ENCODE data around the gene CALML4.
"Not testable (repeated sequence)": the region's sequence is repeated elsewhere in the genome, so short reads cannot be mapped to it uniquely, and the experiment has no call there.

CALML4 gene

DNA sequence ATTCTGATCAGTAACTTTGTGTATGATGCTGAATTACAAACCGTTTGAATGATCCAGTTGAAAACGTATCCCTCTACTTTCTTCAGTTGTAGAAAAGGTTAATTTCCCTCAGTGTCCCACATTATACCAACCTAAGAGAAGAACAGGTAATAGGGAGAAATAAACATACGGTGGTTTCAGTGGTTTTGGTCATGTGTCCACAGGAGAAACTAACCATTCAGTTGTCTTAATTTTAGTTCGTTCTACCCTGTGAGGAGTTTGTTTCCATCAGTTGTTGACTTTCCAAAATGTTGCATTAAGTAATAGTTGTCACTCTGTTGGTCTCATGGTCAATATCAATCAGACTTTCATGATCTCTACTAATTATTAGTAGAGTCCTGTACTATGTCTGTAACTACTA, 15.1 kb downstream of the CALML4 start:
- DNase-seq (ENCODE audit: low read depth in 2 of 2): no peak

DNA sequence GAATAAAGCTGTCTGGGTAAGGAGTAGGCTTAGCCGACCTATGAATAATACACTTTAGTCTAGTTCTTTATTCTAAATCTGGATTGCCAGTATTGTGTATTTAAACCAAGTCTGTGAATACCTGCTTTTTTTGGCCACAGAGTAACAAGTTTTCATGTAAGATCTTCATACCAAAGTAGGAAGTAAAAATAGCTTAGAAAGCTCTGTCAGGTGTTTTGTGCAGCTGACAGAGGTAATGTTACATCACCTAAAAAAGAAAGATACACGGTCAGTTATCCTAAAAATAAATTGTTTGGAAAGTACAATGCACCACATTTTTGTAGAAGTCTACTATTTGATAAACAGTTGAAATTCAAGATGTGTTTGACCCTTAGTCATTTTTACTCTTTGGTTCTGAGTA, 16.5 kb downstream of the CALML4 start:
- DNase-seq (ENCODE audit: low read depth in 2 of 2): no peak

DNA sequence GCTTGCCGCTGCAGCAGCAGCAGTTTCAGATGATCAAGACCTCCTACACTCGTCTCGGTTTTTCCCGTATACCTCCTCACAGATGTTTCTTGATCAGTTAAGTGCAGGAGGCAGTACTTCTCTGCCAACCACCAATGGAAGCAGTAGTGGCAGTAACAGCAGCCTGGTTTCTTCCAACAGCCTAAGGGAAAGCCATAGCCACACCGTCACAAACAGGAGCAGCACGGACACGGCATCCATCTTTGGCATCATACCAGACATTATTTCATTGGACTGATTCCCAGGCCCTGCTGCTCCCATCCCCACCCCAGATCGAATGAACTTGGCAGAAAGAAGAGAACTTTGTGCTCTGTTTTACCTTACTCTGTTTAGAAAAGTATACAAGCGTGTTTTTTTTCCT, 17.6 kb downstream of the CALML4 start:
- DNase-seq (ENCODE audit: low read depth in 2 of 2): no peak

DNA sequence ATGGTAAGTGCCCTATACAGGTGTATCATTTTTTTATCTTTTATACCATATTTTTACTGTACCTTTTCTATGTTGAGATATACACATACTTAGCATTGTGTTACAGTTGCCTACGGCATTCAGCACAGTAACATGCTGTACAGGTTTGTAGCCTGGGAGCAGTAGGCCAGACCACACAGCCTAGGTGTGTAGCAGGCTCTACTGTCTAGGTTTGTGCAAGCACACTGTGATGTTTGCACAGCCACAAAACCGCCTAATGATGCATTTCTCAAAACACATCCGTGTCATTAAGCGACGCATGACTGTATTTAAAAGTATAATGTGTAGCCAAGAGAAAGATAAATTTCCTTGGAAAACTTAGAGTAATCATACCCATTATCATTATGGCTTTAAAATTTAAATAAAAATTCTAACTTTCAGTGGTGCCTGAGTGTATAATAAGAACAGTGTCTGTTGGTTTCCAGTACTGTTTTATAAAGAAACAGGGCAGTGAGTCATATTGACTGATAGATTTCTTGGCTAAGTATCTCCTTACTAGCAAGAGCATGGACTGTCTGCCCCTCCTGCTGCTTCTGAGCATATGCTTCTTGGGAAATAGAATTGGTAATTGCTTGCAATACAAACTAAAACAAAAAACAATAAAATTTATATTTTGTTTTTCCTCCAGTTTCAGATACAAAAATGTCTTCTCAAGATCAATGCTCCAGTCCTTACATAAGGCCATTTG, 18.3 kb downstream of the CALML4 start:
- no peak for DNase-seq (ENCODE audit: low read depth in 2 of 2)

DNA sequence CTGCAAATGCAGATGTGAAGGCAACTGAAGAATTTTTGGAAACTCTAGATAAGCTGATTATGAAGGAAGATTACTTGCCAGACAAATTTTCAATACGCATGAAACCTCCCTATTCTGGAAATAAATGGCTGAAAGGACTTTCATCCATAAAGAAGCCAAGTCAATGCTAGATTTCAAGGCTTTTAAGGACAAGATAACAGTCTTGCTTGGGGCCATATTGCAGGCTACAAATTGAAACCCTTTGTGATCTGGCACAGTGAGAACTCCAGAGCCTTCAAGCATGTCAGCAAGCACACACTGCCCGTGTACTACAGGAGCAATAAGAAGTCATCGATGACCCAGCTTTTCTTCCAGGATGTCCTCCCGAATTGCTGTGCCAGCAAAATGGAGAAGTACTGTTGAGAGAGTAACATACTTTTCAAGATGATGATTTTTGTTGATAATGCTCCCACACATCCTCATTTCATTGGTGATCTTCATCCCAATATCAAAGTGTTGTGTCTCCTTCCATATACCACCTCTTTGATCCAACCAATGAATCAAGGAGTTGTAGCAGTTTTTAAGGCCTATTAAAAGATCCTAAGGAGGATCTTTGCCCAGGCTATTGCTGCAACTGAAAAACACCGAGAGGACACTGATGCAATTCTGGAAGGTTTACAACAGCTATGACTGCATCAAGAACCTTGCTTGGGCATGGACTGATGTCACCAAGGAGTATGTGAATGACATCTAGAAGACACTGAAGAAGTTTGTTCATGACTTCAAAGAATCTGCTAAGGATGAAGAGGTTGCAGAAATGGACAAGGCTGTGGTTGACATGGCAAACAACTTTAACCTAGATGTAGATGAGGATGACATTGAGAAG, 20.3 kb downstream of the CALML4 start:
- DNase-seq (ENCODE audit: low read depth in 2 of 2): no peak

DNA sequence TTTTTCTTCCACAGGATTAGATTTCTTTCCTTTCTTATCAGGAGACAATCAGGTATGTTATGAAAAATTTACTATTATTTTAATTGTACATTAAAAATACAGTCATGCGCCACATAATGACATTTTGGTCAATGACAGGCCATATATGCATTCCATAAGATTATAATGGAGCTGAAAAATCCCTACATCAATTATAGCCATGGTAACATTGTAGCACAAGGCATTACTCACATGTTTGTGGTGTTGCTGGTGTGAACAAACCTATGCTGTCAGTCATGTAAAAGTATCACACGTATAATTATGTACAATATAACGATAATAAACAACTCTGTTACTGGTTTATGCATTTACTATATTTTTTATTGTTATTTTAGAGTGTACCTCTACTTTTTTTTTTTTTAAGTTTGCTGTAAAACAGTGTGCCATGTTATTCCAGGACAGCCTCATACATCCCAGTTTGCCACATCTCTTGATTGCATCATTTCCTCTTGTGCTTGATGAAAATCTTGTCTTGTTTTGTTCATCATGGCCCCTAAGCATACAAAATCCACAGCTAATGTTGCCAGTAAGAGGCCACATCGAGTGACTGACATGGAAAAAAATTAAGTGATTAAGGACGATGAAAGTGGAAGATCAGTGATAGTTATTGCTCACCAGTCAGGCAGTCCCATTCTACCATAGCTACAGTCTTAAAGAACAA, 21.4 kb downstream of the CALML4 start:
- no peak for DNase-seq (ENCODE audit: low read depth in 2 of 2)

DNA sequence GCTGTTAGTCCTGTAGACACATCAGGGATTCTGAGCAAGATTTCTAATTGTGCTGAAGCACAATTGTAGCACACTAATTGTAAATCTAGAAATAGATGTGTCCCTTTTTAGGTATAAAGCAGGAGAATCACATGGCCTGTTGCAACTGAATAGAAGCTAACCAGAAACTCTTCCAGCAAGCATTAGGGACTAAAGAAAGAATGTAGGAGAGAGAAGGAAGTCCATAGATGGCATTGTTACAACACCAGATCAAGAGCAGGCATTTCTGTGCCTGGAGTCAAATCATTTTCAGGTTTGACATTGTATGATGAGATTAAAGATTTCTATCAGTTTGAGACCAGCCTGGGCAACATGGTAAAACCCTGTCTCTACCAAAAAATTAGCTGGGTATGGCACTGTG, 27.4 kb downstream of the CALML4 start:
- DNase-seq (ENCODE audit: low read depth in 2 of 2): no peak

DNA sequence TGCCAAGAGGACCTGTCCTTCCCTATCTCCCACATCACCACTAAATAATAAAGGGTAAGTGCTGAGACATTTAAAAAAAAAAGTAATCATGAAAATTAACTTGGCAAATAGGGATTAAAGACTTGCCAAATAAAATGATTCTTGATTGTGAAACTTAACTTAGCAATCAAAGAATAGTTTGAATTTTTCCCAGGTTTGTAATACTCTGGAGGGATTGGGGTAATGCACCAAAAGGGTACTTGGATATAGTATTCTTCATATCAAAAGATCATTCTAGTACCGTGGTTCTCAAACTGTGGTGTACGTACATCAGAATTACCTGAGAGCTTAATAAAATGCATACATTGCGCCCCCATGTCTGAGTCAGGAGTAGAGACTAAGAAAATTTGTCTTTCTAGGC, 28.5 kb downstream of the CALML4 start:
- no peak for DNase-seq (ENCODE audit: low read depth in 2 of 2)

DNA sequence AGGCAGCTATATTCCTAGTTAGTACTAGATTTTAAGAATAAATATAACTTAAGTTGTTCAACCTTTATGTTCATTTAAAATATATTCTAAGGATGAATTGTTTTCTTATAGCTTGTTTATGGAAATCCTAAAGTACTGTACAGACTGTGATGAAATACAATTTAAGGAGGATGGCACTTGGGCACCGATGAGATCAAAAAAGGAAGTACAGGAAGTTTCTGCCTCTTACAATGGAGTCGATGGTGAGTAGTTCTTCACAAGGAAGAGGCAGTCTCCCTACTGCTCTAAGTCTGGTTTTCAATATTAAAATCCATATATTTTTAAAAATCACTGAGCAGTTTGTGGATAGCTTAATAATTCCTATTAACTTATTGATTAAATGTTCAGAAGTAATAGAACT, 29.6 kb downstream of the CALML4 start:
- DNase-seq (ENCODE audit: low read depth in 2 of 2): no peak

DNA sequence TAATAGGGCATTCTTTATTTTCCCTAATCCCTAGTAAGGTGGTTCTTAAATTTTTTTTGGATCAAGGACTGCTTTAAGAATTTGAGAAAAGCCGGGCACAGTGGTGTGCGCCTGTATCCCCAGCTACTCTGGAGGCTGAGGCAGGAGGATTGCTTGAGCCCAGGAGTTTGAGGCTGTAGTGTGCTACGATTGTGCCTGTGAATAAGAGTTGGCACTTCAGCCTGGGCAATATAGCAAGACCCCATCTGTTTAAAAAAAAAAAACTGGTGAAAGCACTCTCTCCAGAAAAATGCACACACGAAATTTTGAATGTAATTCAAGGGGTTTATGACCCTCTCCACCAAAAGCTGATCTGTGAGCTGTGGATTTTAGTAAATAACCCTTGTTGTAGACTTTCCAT, 32.0 kb downstream of the CALML4 start:
- DNase-seq (ENCODE audit: low read depth in 2 of 2): no peak

DNA sequence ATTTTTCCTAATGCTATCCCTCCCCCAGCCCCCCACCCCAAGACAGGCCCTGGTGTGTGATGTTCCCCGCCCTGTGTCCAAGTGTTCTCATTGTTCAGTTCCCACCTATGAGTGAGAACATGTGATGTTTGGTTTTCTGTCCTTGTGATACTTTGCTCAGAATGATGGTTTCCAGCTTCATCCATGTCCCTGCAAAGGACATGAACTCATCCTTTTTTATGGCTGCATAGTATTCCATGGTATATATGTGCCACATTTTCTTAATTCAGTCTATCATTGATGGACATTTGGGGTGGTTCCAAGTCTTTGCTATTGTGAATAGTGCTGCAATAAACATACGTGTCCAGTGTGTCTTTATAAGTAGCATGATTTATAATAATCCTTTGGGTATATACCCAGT, 33.1 kb downstream of the CALML4 start:
- DNase-seq (ENCODE audit: low read depth in 2 of 2): not testable (repeated sequence)

DNA sequence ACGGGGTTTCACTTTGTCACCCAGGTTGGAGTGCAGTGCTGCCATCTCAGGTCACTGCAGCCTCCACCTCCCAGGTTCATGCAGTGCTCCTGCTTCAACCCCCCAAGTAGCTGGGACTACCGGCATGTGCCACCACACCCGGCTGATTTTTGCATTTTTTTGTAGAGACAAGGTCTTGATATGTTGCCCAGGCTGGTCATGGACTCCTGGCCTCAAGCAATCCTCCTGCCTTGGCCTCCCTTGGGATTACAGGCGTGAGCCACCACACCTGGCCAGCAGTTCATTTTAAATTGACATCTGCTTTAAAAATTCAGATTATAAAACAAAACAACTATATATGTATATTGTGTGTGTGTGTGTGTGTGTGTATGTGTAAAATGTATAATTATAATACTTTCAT, 38.3 kb downstream of the CALML4 start:
- no peak for DNase-seq (ENCODE audit: low read depth in 2 of 2)

DNA sequence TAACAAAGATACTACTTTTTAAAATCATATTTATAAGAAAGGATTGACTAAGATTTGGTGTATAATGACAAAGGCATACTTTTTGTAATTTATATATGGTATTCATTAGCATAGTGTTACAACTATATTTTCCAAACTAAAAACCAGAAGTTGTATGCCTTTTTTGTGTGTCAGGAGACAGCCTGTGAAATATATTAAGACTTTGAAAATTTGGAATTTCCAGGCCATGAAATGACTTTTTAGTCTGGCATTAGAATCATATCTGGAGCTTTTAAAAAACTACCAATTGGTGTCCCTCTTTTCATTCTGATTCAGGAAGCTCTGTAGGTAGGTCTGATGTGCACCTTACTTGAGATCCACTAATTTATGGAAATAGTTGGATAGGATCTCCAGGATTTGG, 41.9 kb downstream of the CALML4 start:
- DNase-seq (ENCODE audit: low read depth in 2 of 2): no peak

DNA sequence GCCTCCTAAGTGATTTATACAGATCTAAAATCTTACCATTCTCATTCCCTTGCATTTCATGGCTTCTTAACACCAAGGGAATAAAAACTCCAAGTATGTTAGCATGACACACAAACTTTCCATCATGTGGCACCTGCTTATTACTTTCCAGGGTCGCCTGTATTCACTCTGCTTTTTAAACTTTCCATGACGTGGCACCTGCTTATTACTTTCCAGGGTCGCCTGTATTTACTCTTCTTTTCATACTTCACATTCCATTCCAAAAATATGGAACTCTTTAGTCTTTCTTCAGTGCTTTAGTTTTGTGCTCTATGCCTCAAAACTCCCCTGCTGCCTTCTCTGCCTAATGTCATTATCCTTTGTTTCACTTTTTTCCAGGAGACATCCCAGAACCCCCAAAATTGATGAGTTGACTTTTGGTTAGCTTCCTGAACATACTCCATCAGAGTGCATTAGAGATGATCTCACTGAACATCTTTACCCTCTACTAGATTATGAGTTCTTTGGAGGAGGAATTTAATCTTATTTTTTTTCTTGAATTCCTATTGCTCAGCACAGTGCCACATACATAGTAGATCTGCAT, 47.0 kb downstream of the CALML4 start:
- DNase-seq (ENCODE audit: low read depth in 2 of 2): no peak

DNA sequence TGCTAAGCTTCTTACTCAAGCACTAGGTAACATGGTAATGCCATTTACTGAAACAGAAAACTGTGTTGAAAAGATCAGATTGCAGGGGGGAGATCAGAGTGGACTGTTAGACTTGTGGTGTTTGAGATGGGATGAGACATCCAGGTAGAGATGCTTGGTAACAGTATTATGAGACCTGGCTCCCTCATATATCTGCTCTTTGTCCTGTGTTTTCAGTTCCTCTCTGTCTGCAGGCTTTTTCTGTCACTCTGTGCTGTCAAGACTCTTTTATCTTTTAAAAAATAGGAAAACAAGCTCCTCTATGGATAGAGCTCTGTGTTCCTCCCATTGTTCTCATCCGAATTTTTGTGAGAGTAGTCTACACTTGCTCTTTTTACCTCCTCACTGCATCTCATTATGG, 48.1 kb downstream of the CALML4 start:
- no peak for DNase-seq (ENCODE audit: low read depth in 2 of 2)

DNA sequence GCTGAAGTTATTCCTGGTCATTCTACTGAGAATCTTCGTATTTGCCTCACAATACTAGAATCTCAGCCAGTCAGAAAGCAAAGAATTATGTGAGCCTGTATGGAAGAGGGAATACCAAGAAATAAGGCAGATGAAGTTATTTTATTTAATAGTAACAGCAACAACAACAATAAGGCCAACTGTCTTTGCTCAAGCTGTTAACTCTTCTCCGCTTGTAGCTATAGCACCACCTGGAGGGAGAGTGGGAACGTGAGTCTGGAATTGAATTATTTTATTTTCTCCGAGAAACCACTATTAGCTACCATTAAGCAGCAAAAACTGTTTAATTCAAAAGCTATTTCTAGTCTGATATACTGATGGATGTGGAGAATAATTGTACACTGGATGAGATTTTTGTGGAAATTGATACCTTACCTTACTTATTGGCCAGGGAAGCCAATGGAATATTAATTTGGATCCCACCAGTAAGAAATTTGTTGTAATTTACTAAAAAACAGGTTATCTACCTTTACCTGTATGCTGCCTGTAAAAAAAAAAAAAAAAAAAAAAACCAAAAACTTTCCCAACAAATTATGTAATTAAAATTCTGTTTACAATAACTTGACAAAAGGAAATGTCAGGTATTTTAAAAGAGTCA, 50.1 kb downstream of the CALML4 start:
- no peak for DNase-seq (ENCODE audit: low read depth in 2 of 2)

DNA sequence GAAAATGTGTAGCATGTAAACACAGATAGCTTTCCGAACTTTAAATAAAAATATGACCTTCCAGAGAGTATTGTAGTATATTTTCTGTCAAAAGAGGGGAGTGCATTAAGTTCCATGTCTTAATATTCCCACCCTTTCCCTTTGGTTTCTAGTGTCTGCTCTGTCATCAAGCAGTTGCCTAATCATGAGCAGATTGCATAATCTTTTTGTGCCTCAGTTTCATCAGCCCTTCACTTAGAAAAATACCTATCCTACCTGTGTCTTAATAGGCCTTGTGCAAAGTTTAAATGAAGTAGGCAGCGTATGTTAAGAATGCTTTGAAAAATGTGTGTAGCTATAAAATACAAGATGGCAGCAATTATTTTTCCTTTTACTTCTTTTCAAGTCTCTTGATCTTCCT, 52.8 kb downstream of the CALML4 start:
- no peak for DNase-seq (ENCODE audit: low read depth in 2 of 2)

DNA sequence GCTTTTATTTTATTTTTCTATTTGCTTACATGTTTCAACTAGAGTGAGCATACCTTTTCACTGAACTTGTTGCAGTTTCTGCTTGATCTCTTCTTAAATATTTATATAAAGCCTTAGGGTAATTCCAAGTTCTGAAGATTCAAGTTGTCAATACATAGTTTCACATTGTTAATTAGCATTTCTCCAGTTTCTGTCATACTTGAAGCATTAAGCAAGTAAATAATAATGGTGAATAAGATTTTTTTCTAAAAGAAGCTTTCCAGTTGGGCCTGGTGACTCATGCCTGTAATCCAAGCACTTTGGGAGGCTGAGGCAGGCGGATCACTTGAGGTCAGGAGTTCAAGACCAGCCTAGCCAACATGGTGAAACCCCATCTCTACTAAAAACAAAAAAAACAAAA, 53.9 kb downstream of the CALML4 start:
- no peak for DNase-seq (ENCODE audit: low read depth in 2 of 2)

DNA sequence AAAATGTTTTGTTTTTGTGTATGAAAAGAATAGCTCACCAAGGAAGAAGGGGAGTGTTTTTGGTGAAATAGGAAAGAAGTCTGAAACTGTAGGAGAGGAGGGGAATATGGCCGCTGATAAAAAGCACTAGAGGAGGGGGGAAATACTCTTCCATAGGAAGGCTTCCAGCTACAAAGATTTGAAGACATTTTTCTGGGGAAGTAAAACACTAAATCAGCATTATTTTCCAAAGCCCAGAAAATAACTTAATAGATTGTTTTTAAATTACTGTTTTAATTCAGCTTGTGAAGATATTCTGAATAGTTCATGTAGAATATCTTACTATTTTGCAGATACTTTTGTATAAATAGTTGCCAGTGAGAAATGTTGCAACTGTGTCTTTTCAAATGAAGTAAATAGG, 54.9 kb downstream of the CALML4 start:
- DNase-seq (ENCODE audit: low read depth in 2 of 2): no peak

DNA sequence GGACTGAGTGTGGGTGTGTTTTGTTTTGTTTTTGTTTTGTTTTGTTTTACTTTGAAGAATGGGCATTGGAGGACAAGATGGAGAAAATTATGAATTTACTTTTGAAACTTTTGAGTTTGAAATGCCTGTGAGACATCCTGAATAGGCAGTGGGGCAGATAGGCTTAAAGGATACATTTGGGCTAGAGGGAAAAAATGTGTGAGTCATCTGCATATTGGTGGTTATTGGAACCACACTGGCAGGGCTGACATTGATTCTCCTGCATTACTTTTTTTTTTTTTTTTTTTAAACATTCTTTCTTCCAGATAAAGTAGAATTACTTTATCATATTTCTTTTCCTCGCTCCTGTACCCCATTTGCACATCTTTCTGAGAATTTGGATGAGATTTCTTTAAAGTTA, 56.1 kb downstream of the CALML4 start:
- DNase-seq (ENCODE audit: low read depth in 2 of 2): no peak

DNA sequence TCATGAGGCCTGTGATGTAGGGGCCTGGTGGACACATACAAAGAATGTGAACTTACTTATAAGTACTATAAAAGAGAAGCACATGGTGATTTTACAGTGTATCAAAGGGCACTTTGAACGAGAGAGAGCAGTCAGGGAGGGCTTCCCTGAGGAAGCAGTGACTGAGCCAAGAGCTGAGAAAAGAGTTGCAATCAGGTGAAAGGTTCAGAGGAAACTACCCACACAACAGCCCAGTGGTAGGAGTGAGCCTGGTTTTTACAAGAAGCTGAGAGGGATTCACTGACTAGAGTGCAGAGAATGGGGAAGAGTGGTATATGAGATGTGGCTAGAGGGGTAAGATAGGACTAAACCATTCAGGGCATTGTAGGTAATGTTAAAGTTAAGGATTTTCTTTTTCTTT, 57.1 kb downstream of the CALML4 start:
- DNase-seq (ENCODE audit: low read depth in 2 of 2): no peak

DNA sequence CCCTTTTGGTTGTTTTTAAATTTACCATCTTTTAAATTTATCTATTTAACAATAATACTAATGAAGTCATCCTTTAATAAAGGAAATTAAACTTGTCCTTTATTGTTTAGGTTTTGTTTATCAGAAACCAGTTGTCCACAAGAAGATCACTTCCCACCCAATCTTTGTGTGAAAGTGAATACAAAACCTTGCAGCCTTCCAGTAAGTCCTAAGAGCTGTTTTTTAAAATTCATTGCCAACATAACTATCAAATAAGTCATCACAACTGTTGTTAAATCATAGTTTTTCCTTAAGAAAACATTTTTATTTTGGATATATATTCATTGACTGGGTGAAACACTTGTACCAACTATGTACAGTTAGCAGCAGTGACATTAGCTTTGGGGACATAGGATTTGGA, 59.4 kb downstream of the CALML4 start:
- DNase-seq (ENCODE audit: low read depth in 2 of 2): no peak
